GM12864 (cell line): ENCODE results near the gene THRB.

Experiments
- DNase-seq: peaks from one replicate; pipeline ENCODE4 v3.0.0-alpha.2; 2011; ENCODE audit warnings: low read depth
- H3K4me3 ChIP-seq: 2 replicates; pipeline ENCODE4 v1.5.1; 2011; ENCODE audit warnings: mild to moderate bottlenecking, low read depth, low read length, control low read depth
- CTCF ChIP-seq: IDR thresholded peaks from 2 replicates; pipeline ENCODE4 v1.5.1; 2011; ENCODE audit warnings: low read depth, mild to moderate bottlenecking, moderate library complexity, low read length, control low read depth, inconsistent platforms; ENCODE audit errors: missing control alignments

Gene THRB

GRCh38 chr3:24378313-24378712 is 116.3 kb downstream of the THRB start:
- TF ChIP-seq CTCF, result no peak
- DNase-seq, result no peak
- no peak overlapping the region for H3K4me3 ChIP-seq

GRCh38 chr3:24377218-24377993 is 117.2 kb downstream of the THRB start:
- no peak overlapping the region for H3K4me3 ChIP-seq
- TF ChIP-seq CTCF, result no peak
- no peak for DNase-seq

GRCh38 chr3:24375947-24376384 is 118.7 kb downstream of the THRB start:
- TF ChIP-seq CTCF, result no peak
- no peak for DNase-seq
- H3K4me3 ChIP-seq, result no peak overlapping the region

- DNase-seq, result no peak
- H3K4me3 ChIP-seq, result no peak overlapping the region
- TF ChIP-seq CTCF, result no peak
Observed at GRCh38 chr3:24374801-24375200, 119.8 kb downstream of the THRB start.

GRCh38 chr3:24373198-24373959 is 121.3 kb downstream of the THRB start:
- H3K4me3 ChIP-seq, result no peak overlapping the region
- no peak for TF ChIP-seq CTCF
- DNase-seq, result no peak

- no peak overlapping the region for H3K4me3 ChIP-seq
- TF ChIP-seq CTCF, result no peak
- DNase-seq, result no peak
Observed at GRCh38 chr3:24372559-24373197, 122.0 kb downstream of the THRB start.
